SU-DHL-6 (cell line): ENCODE measurements around the gene TBC1D22A.
"Not testable (repeated sequence)": the region's sequence is repeated elsewhere in the genome, so short reads cannot be mapped to it uniquely, and the experiment has no call there.

Source experiments
- H2AFZ ChIP-seq: fragments of 200-600 bp; sonication (generic); 2 replicates; pipeline ENCODE4 v1.6.1; 2014; ENCODE audit warnings: low read depth, mild to moderate bottlenecking, moderate library complexity, mixed read lengths, antibody characterized with exemption, low read length; ENCODE audit not compliant: severe bottlenecking
- H3F3A ChIP-seq: fragments of 200-600 bp; shearing (Covaris generic); 2 replicates; pipeline ENCODE4 v1.6.0; 2016; ENCODE audit warnings: antibody characterized with exemption, mild to moderate bottlenecking; ENCODE audit not compliant: insufficient read depth
- H3K27ac ChIP-seq: fragments of 200-600 bp; sonication (generic); 2 replicates; pipeline ENCODE4 v1.5.1; 2016; ENCODE audit warnings: low read depth, mild to moderate bottlenecking, low read length, moderate library complexity, mixed read lengths
- H3K27me3 ChIP-seq: fragments of 200-600 bp; sonication (generic), shearing (Covaris generic); 2 replicates; pipeline ENCODE4 v1.6.0; 2014; ENCODE audit warnings: mild to moderate bottlenecking, low read length
- H3K36me3 ChIP-seq: fragments of 200-600 bp; sonication (generic); 2 replicates; pipeline ENCODE4 v1.6.1; 2014; ENCODE audit warnings: mild to moderate bottlenecking, low read length, mixed read lengths
- H3K4me2 ChIP-seq: fragments of 300-600, 200-600 bp; shearing (Covaris generic), sonication (generic); 2 replicates; pipeline ENCODE4 v1.6.0; 2014; ENCODE audit warnings: low read length, low read depth, mild to moderate bottlenecking; ENCODE audit not compliant: poor library complexity, severe bottlenecking
- H3K4me3 ChIP-seq: fragments of 200-600 bp; sonication (generic); 2 replicates; pipeline ENCODE4 v1.5.1; 2014; ENCODE audit warnings: antibody characterized with exemption, low read length, mild to moderate bottlenecking, mixed read lengths; ENCODE audit not compliant: insufficient read depth, poor library complexity, severe bottlenecking
- H3K79me2 ChIP-seq: fragments of 200-600 bp; sonication (generic); 2 replicates; pipeline ENCODE4 v1.6.1; 2014; ENCODE audit warnings: mild to moderate bottlenecking, low read length, moderate library complexity; ENCODE audit not compliant: insufficient read depth
- H3K9ac ChIP-seq: fragments of 200-600 bp; sonication (generic); 2 replicates; pipeline ENCODE4 v1.7.0; 2014; ENCODE audit warnings: mild to moderate bottlenecking, low read length
- H3K9me2 ChIP-seq: fragments of 200-600 bp; sonication (generic); replicated peaks from 2 replicates; pipeline ENCODE4 v1.6.1; 2014; ENCODE audit warnings: low read length; ENCODE audit not compliant: insufficient read depth
- H3K9me3 ChIP-seq: fragments of 200-600 bp; sonication (generic); 2 replicates; pipeline ENCODE4 v1.6.1; 2014; ENCODE audit warnings: low read length, mixed read lengths; ENCODE audit not compliant: insufficient read depth
- H4K20me1 ChIP-seq: fragments of 200-600 bp; sonication (generic); 2 replicates; pipeline ENCODE4 v1.6.1; 2014; ENCODE audit warnings: low read depth, mild to moderate bottlenecking, antibody characterized with exemption, low read length, moderate library complexity, mixed read lengths
- EZH2phosphoT487 ChIP-seq: fragments of 200-600 bp; sonication (generic), shearing (Covaris generic); conservative IDR thresholded peaks from 2 replicates; pipeline ENCODE4 v1.6.1; 2018; ENCODE audit warnings: mild to moderate bottlenecking, antibody characterized with exemption, low read length, moderate library complexity, mixed read lengths
- TF ChIP-seq, protein P1 (sequence below): fragments of 200-600 bp; sonication (generic); IDR thresholded peaks from one replicate; pipeline ENCODE4 v1.5.1; 2017; ENCODE audit warnings: antibody characterized with exemption, mild to moderate bottlenecking, low read length, moderate library complexity; ENCODE audit not compliant: insufficient read depth, poor library complexity, severe bottlenecking

TBC1D22A gene

DNA sequence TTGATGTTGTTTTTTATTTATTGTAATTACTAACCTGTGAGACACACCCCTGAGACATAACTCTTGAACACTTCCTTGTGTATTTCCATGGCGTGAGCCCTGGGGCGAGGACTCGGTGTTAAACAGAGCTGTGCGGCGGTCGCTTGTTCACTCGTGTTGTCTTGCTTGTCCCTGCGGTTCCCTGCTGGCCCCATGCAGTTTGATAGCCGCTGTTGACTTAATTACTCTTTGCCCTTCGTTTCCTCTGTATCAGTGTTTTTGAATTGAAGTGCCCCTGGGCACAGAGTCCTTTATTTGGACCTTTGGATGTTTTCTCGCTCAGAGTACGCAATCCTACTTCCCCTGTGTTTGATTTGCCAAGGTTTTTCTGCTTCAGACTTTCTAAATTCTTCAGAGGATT is 52.7 kb downstream of the TBC1D22A start:
- H3F3A ChIP-seq, result 0 out of 2 replicates have a peak, but pooled peaks cover 3% of the 10 kb centered on the region
- H3K79me2 ChIP-seq, result peaks cover 83% of the 10 kb centered on the region
- H3K27ac ChIP-seq, result no peak overlapping the region
- H3K4me2 ChIP-seq, result no peak overlapping the region
- H3K9ac ChIP-seq, result no peak overlapping the region
- no peak overlapping the region for H2AFZ ChIP-seq
- no peak for TF ChIP-seq EZH2phosphoT487
- TF ChIP-seq, protein P1, sequence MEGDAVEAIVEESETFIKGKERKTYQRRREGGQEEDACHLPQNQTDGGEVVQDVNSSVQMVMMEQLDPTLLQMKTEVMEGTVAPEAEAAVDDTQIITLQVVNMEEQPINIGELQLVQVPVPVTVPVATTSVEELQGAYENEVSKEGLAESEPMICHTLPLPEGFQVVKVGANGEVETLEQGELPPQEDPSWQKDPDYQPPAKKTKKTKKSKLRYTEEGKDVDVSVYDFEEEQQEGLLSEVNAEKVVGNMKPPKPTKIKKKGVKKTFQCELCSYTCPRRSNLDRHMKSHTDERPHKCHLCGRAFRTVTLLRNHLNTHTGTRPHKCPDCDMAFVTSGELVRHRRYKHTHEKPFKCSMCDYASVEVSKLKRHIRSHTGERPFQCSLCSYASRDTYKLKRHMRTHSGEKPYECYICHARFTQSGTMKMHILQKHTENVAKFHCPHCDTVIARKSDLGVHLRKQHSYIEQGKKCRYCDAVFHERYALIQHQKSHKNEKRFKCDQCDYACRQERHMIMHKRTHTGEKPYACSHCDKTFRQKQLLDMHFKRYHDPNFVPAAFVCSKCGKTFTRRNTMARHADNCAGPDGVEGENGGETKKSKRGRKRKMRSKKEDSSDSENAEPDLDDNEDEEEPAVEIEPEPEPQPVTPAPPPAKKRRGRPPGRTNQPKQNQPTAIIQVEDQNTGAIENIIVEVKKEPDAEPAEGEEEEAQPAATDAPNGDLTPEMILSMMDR, result no peak
- peaks cover 4% of the 10 kb centered on the region; the same call in 1 of the 2 replicates for H3K36me3 ChIP-seq
- peaks cover 5% of the 10 kb centered on the region; the same call in 1 of the 2 replicates for H4K20me1 ChIP-seq
- H3K9me3 ChIP-seq, result no peaks in the 10 kb centered on the region
- H3K4me3 ChIP-seq, result no peak overlapping the region
- H3K9me2 ChIP-seq, result no peaks in the 10 kb centered on the region
- H3K27me3 ChIP-seq, result no peaks in the 10 kb centered on the region

DNA sequence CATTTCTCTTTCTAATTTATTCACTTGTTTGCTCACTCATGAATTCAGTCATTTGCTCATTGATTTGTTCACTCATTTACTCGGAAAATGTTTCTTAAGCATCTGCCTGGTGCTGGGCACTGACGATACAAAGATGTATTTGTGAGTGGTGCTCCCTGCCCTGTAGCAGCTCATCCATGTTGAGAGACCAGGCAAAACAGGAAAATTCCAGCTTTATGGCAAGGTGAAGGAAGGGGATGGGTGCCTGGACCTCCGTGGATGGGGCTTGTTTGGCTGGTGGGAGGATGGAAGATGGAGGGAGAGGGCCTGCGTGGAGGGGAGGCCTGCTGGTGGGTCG is 53.1 kb downstream of the TBC1D22A start:
- peaks cover 3% of the 10 kb centered on the region; the same call in 1 of the 2 replicates for H4K20me1 ChIP-seq
- no peak overlapping the region for H3K4me3 ChIP-seq
- H2AFZ ChIP-seq, result no peak overlapping the region
- no peaks in the 10 kb centered on the region for H3K9me3 ChIP-seq
- peaks cover under 1% of the 10 kb centered on the region; the same call in 1 of the 2 replicates for H3K36me3 ChIP-seq
- peaks cover 84% of the 10 kb centered on the region for H3K79me2 ChIP-seq
- H3F3A ChIP-seq, result 0 out of 2 replicates have a peak, but pooled peaks cover 3% of the 10 kb centered on the region
- no peaks in the 10 kb centered on the region for H3K27me3 ChIP-seq
- H3K27ac ChIP-seq, result no peak overlapping the region
- H3K9me2 ChIP-seq, result no peaks in the 10 kb centered on the region
- no peak overlapping the region for H3K9ac ChIP-seq
- H3K4me2 ChIP-seq, result no peak overlapping the region
- no peak for TF ChIP-seq EZH2phosphoT487
- TF ChIP-seq, protein P1, result no peak

DNA sequence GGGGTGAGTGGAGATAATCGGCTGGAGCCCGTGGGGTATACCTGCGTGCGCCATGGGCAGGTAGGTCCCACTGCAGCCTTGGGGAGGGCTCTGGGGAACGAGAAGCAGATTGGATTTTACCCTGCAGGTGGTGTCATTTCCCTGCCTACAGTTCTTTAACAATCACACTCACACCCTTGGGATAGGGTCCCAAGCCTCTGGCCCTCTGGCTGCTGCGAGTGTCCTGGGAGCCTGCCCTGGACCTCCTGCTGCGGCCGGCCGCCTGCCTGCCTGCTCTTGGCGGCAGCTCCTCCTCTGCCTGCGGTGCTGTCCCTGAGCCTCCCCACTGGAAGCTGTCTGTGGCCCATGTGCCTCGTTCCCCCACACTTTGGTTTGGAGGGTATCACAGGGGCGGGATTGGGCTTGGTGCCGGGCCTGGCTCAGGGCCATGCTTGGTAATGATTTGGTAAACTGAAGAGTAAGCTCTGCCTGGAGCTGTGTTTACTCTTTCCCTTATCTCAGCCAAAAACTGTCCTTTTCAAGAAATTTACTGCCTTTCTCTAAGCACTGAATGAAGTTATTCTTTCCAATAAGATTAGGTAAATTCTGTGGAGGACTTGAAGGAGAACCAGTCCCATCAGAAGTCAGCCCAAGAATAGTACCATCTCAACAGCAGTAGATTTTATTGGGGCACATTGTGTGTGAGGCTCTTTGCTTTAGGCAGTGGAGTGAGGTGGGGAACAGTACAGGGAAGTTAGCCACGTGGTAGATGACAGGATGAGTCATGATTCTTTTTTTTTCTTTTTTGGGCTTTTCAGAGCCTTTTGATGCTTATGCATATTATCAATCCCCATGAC is 53.7 kb downstream of the TBC1D22A start:
- no peak overlapping the region for H3K9ac ChIP-seq
- H3K27me3 ChIP-seq, result no peaks in the 10 kb centered on the region
- H3K9me2 ChIP-seq, result no peaks in the 10 kb centered on the region
- no peak for TF ChIP-seq EZH2phosphoT487
- TF ChIP-seq, protein P1, result no peak
- H4K20me1 ChIP-seq, result peaks cover 3% of the 10 kb centered on the region; the same call in 1 of the 2 replicates
- 0 out of 2 replicates have a peak, but pooled peaks cover 3% of the 10 kb centered on the region for H3F3A ChIP-seq
- H3K4me2 ChIP-seq, result no peak overlapping the region
- H3K4me3 ChIP-seq, result no peak overlapping the region
- H3K9me3 ChIP-seq, result no peaks in the 10 kb centered on the region
- no peak overlapping the region for H2AFZ ChIP-seq
- peaks cover 87% of the 10 kb centered on the region for H3K79me2 ChIP-seq
- H3K27ac ChIP-seq, result no peak overlapping the region
- no peaks in the 10 kb centered on the region; the same call in 1 of the 2 replicates for H3K36me3 ChIP-seq

DNA sequence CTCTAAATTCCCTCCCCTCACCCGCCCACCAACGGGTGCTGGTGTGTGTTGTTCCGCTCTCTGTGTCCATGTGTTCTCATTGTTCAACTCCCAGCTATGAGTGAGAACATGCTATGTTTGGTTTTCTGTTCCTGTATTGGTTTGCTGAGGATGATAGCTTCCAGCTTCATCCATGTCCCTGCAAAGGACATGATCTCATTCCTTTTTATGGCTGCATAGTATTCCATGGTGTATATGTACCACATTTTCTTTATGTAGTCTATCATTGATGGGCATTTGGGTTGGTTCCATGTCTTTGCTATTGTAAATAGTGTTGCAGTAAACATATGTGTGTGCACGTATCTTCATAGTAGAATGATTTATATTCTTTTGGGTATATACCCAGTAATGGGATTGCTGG is 54.9 kb downstream of the TBC1D22A start:
- not testable (repeated sequence) for H3K4me2 ChIP-seq, H3F3A ChIP-seq, H3K9me2 ChIP-seq, H3K27ac ChIP-seq, H3K9ac ChIP-seq, H3K9me3 ChIP-seq, H4K20me1 ChIP-seq, H3K27me3 ChIP-seq, H3K36me3 ChIP-seq, H2AFZ ChIP-seq, H3K4me3 ChIP-seq
- peaks cover 86% of the 10 kb centered on the region for H3K79me2 ChIP-seq
